Natural killer cell (primary cell): ENCODE results near the gene SLC2A4. TPM values are rescaled to one million over a fixed set of nuclear protein-coding genes. Genes with fewer than 3 reads are reported as not detected.

ENCODE experiments used
- ATAC-seq, 3 donors: fragments of 150-1000 bp in 2 of 3; fragments of 200-7000 bp in 1 of 3; cut with Tn5 transposase; 1 replicate in 1 of 3; 2 replicates in 2 of 3; pipeline ENCODE4 v1.10.0; 2021; ENCODE audit warnings: mild to moderate bottlenecking in 2 of 3, moderate library complexity in 2 of 3
- DNase-seq, 2 donors: peaks; one replicate each; pipeline versions ENCODE4 v3.0.0 to v3.0.0-alpha.2; 2013 to 2021; ENCODE audit warnings: mixed read lengths in 1 of 2
- H3K27ac ChIP-seq: one replicate; pipeline ENCODE4 v1.5.1; 2013; ENCODE audit warnings: mild to moderate bottlenecking, low read length
- H3K27me3 ChIP-seq: one replicate; pipeline ENCODE4 v1.6.1; 2013; ENCODE audit warnings: low read length; ENCODE audit not compliant: control insufficient read depth, insufficient read depth
- H3K36me3 ChIP-seq: one replicate; pipeline ENCODE4 v1.6.1; 2013; ENCODE audit warnings: low read length; ENCODE audit not compliant: control insufficient read depth, insufficient read depth
- H3K4me1 ChIP-seq: one replicate; pipeline ENCODE4 v1.6.1; 2013; ENCODE audit warnings: low read length; ENCODE audit not compliant: control insufficient read depth, insufficient read depth
- H3K4me3 ChIP-seq: one replicate; pipeline ENCODE4 v1.5.1; 2013; ENCODE audit warnings: low read length
- H3K9me3 ChIP-seq: one replicate; pipeline ENCODE4 v1.6.1; 2013; ENCODE audit warnings: low read length; ENCODE audit not compliant: control insufficient read depth, insufficient read depth
- H3K27ac Mint-ChIP-seq, 2 donors: one replicate each; pipeline ENCODE4 v1.8.0; 2022; ENCODE audit warnings: mild to moderate bottlenecking in 2 of 2, mixed read lengths in 2 of 2, moderate library complexity in 1 of 2
- H3K27me3 Mint-ChIP-seq, 2 donors: one replicate each; pipeline ENCODE4 v1.8.0; 2022; ENCODE audit warnings: low read depth in 2 of 2, mixed read lengths in 2 of 2
- H3K36me3 Mint-ChIP-seq: one replicate; pipeline ENCODE4 v1.8.0; 2022; ENCODE audit warnings: mixed read lengths
- H3K4me1 Mint-ChIP-seq, 2 donors: one replicate each; pipeline ENCODE4 v1.8.0; 2022; ENCODE audit warnings: mixed read lengths in 2 of 2
- H3K4me3 Mint-ChIP-seq: one replicate; pipeline ENCODE4 v1.8.0; 2022; ENCODE audit warnings: mild to moderate bottlenecking, moderate library complexity, mixed read lengths
- H3K9me3 Mint-ChIP-seq, 2 donors: one replicate each; pipeline ENCODE4 v1.8.0; 2022; ENCODE audit warnings: mixed read lengths in 2 of 2
- CTCF ChIP-seq: fragments of 200-600 bp; IDR thresholded peaks from one replicate; pipeline ENCODE4 v1.8.0; 2022; ENCODE audit warnings: antibody characterized with exemption
- WGBS: methylation state at CpG from one replicate; pipeline ENCODE4 v1.1.7; 2013; ENCODE audit warnings: missing lambda C conversion rate; ENCODE audit not compliant: insufficient coverage; 5-methylcytosine and 5-hydroxymethylcytosine counted together
- intact Hi-C: fragments of 100-400 bp; cut with micrococcal nuclease; formaldehyde crosslinking; loops from one replicate; pipeline ENCODE4 v1.14.2; 2022
- total RNA-seq, 4 donors: library from RNA; stranded (reverse); fragments of 120-200 nt in 1 of 4; gene quantifications; one replicate each; pipeline versions ENCODE4 v1.2.3 to v1.2.4, GENCODE V29; 2013 to 2022

SLC2A4 gene
- total RNA-seq, 3 donors from 2014 or later (not counting 1 experiment from before 2014, with no cell fraction given) = not detected

GRCh38 chr17:7289256-7290032, 7.9 kb downstream of the SLC2A4 start:
- no peak for ATAC-seq
- Histone ChIP-seq H3K27me3 (peaks cover 16% of the 10 kb centered on the region), H3K4me1 (peaks cover 6% of the 10 kb centered on the region), H3K27ac (no peak overlapping the region), H3K36me3 (no peaks in the 10 kb centered on the region), H3K9me3 (no peaks in the 10 kb centered on the region), H3K4me3 (no peak overlapping the region)
- TF ChIP-seq CTCF = no peak
- Mint-ChIP-seq H3K36me3 (no peaks in the 10 kb centered on the region), H3K27me3 (peaks cover 28 to 30% of the 10 kb centered on the region in 2 donors), H3K9me3 (no peaks in the 10 kb centered on the region), H3K27ac (no peak overlapping the region), H3K4me1 (peaks cover 0 to 5% of the 10 kb centered on the region in 2 donors), H3K4me3 (no peak overlapping the region)
- DNase-seq = no peak
- WGBS = 92% methylated on average over 18 of the region's 18 CpGs
- intact Hi-C loops = loop anchor here (5.0 to 10.0 kb wide), 2 partner anchors 242 to 395 kb away; partner anchors contain the start of genes TP53 and WRAP53

- peaks cover 20% of the 10 kb centered on the region for H3K27me3 ChIP-seq
- no peak for TF ChIP-seq CTCF
- peaks cover 3 to 10% of the 10 kb centered on the region in 2 donors for H3K4me1 Mint-ChIP-seq
These were observed 8.6 kb downstream of the SLC2A4 start for GRCh38 chr17:7290166-7290565.

GRCh38 chr17:7290685-7291084, 9.2 kb downstream of the SLC2A4 start:
- no peak for TF ChIP-seq CTCF
- ATAC-seq (no peak), DNase-seq (no peak)
- H3K4me1 Mint-ChIP-seq = peaks cover 8 to 14% of the 10 kb centered on the region in 2 donors
- H3K27me3 Mint-ChIP-seq = peaks cover 30% of the 10 kb centered on the region in 2 donors
- H3K36me3 Mint-ChIP-seq = no peaks in the 10 kb centered on the region
- peaks cover 22% of the 10 kb centered on the region for H3K27me3 ChIP-seq
- peaks cover 17% of the 10 kb centered on the region for H3K4me1 ChIP-seq
- H3K36me3 ChIP-seq = no peaks in the 10 kb centered on the region
- no peak overlapping the region for H3K27ac Mint-ChIP-seq
- 91% methylated on average over 11 of the region's 11 CpGs for WGBS
- no peaks in the 10 kb centered on the region for H3K9me3 Mint-ChIP-seq
- no peak overlapping the region for H3K4me3 Mint-ChIP-seq
- no peak overlapping the region for H3K27ac ChIP-seq
- intact Hi-C loops = loop anchor here (5.0 kb wide), 1 partner anchor 243 kb away; no protein-coding TSS in a partner anchor
- H3K9me3 ChIP-seq = no peaks in the 10 kb centered on the region
- H3K4me3 ChIP-seq = no peak overlapping the region

More at GRCh38 chr17:7290166-7290565, 8.6 kb downstream of the SLC2A4 start:
- peaks cover 27 to 30% of the 10 kb centered on the region in 2 donors for H3K27me3 Mint-ChIP-seq
- Histone ChIP-seq H3K27ac (no peak overlapping the region), H3K36me3 (no peaks in the 10 kb centered on the region), H3K4me3 (no peak overlapping the region), H3K4me1 (peaks cover 11% of the 10 kb centered on the region), H3K9me3 (no peaks in the 10 kb centered on the region)
- intact Hi-C loops = loop anchor here (5.0 kb wide), 1 partner anchor 243 kb away; no protein-coding TSS in a partner anchor
- H3K36me3 Mint-ChIP-seq = no peaks in the 10 kb centered on the region
- no peak for DNase-seq
- ATAC-seq = no peak
- no peak overlapping the region for H3K4me3 Mint-ChIP-seq
- WGBS = 91% methylated on average over 19 of the region's 19 CpGs
- no peaks in the 10 kb centered on the region for H3K9me3 Mint-ChIP-seq
- no peak overlapping the region for H3K27ac Mint-ChIP-seq
